Heart left ventricle (tissue), 13 donors: ENCODE data around the gene LYZL2.

Experiments used
- CTCF ChIP-seq, 12 donors: fragments of 200-600 bp; sonication (generic) in 4 of 12; IDR thresholded peaks; one replicate each; pipeline versions ENCODE4 v1.5.0 to v1.8.0; 2018 to 2022; ENCODE audit warnings: antibody characterized with exemption in 12 of 12, mild to moderate bottlenecking in 5 of 12
- POLR2A ChIP-seq, 2 donors: fragments of 450-650 bp; IDR thresholded peaks; one replicate each; pipeline ENCODE4 v1.6.1; 2017; ENCODE audit warnings: antibody characterized with exemption in 2 of 2, mild to moderate bottlenecking in 2 of 2, moderate library complexity in 2 of 2
- donor health status: ischemic (EF 13 %, LVEDD 7.1; RV severe dilation, severe dysfunction).
- donor health status: DM: no; HTN: yes; CAD: no.
- donor health status: DM: no; HTN: no; CAD: no.
- donor health status: ischemic (EF 25% LVEDD 6.9; RV normal size, moderate dysfunction).
- donor health status: ischemic (EF 25% LVEDD 5.7; RV mildly dilated, moderate dysfunction).
- donor health status: ischemic (EF 35%, LVEDD 5.7; RV mildly dilated, moderate dysfunction).
- donor health status: nonischemic (EF 11% LVEDD 7.7; RV severe dilation, severe dysfunction).
- donor health status: DM: yes; HTN: yes; CAD: no.
- donor health status: PGD.
- donor health status: ischemic (EF 29% LVEDD 5.4; RV normal size, mild dysfunction).
- donor health status: nonischemic (EF 23%, LVEDD 6.1; RV moderate dilation, normal function).

- TF ChIP-seq CTCF (IDR thresholded peaks at IDR 0.05) (peak; percentile 62 to 83 (median 73)), POLR2A (IDR thresholded peaks at IDR 0.05) (no peak)
These were observed 41.6 kb upstream of the LYZL2 start for GRCh38 chr10:30671026-30671616.
